Measurements from ENCODE around the gene EIF4B. TPM values are rescaled to one million over a fixed set of nuclear protein-coding genes. Genes with fewer than 3 reads are reported as not detected.

EIF4B gene
- total and polyA plus RNA-seq, 2 of the 13 experiments (the other 11 are each of a cell fraction or from before 2014, with no cell fraction given) = 416 to 548 TPM

GRCh38 chr12:53005986-53006809 is at the start of gene EIF4B (continued):
- TF ChIP-seq, protein P1, sequence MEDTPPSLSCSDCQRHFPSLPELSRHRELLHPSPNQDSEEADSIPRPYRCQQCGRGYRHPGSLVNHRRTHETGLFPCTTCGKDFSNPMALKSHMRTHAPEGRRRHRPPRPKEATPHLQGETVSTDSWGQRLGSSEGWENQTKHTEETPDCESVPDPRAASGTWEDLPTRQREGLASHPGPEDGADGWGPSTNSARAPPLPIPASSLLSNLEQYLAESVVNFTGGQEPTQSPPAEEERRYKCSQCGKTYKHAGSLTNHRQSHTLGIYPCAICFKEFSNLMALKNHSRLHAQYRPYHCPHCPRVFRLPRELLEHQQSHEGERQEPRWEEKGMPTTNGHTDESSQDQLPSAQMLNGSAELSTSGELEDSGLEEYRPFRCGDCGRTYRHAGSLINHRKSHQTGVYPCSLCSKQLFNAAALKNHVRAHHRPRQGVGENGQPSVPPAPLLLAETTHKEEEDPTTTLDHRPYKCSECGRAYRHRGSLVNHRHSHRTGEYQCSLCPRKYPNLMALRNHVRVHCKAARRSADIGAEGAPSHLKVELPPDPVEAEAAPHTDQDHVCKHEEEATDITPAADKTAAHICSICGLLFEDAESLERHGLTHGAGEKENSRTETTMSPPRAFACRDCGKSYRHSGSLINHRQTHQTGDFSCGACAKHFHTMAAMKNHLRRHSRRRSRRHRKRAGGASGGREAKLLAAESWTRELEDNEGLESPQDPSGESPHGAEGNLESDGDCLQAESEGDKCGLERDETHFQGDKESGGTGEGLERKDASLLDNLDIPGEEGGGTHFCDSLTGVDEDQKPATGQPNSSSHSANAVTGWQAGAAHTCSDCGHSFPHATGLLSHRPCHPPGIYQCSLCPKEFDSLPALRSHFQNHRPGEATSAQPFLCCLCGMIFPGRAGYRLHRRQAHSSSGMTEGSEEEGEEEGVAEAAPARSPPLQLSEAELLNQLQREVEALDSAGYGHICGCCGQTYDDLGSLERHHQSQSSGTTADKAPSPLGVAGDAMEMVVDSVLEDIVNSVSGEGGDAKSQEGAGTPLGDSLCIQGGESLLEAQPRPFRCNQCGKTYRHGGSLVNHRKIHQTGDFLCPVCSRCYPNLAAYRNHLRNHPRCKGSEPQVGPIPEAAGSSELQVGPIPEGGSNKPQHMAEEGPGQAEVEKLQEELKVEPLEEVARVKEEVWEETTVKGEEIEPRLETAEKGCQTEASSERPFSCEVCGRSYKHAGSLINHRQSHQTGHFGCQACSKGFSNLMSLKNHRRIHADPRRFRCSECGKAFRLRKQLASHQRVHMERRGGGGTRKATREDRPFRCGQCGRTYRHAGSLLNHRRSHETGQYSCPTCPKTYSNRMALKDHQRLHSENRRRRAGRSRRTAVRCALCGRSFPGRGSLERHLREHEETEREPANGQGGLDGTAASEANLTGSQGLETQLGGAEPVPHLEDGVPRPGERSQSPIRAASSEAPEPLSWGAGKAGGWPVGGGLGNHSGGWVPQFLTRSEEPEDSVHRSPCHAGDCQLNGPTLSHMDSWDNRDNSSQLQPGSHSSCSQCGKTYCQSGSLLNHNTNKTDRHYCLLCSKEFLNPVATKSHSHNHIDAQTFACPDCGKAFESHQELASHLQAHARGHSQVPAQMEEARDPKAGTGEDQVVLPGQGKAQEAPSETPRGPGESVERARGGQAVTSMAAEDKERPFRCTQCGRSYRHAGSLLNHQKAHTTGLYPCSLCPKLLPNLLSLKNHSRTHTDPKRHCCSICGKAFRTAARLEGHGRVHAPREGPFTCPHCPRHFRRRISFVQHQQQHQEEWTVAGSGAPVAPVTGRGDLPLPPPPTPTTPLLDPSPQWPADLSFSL (CRISPR knock-in tag; IDR thresholded peaks at IDR 0.05) = no peak
- TF ChIP-seq PHF8 (CRISPR knock-in tag; IDR thresholded peaks at IDR 0.05) (peak; percentile 77), ZNF235 (CRISPR knock-in tag; IDR thresholded peaks at IDR 0.05; ENCODE audit: borderline replicate concordance) (peak; percentile 87; the same call in 1 of the 2 replicates), TRIM22 (IDR thresholded peaks at IDR 0.05) (no peak), ZHX1 (CRISPR knock-in tag; IDR thresholded peaks at IDR 0.05; ENCODE audit: low read depth) (peak; percentile 91; the same call in 1 of the 2 replicates), SALL1 (CRISPR knock-in tag; IDR thresholded peaks at IDR 0.05) (peak; percentile 68), ZFX (CRISPR knock-in tag; IDR thresholded peaks at IDR 0.05; ENCODE audit: low read depth) (0 out of 2 replicates have a peak, but pooled peaks have one; percentile 37), SMC3 (IDR thresholded peaks at IDR 0.05; ENCODE audit: low read length) (no peak), ZMYM2 (CRISPR knock-in tag; IDR thresholded peaks at IDR 0.05) (no peak), ZNF20 (CRISPR knock-in tag; IDR thresholded peaks at IDR 0.05) (no peak)
- TF ChIP-seq, protein P2, sequence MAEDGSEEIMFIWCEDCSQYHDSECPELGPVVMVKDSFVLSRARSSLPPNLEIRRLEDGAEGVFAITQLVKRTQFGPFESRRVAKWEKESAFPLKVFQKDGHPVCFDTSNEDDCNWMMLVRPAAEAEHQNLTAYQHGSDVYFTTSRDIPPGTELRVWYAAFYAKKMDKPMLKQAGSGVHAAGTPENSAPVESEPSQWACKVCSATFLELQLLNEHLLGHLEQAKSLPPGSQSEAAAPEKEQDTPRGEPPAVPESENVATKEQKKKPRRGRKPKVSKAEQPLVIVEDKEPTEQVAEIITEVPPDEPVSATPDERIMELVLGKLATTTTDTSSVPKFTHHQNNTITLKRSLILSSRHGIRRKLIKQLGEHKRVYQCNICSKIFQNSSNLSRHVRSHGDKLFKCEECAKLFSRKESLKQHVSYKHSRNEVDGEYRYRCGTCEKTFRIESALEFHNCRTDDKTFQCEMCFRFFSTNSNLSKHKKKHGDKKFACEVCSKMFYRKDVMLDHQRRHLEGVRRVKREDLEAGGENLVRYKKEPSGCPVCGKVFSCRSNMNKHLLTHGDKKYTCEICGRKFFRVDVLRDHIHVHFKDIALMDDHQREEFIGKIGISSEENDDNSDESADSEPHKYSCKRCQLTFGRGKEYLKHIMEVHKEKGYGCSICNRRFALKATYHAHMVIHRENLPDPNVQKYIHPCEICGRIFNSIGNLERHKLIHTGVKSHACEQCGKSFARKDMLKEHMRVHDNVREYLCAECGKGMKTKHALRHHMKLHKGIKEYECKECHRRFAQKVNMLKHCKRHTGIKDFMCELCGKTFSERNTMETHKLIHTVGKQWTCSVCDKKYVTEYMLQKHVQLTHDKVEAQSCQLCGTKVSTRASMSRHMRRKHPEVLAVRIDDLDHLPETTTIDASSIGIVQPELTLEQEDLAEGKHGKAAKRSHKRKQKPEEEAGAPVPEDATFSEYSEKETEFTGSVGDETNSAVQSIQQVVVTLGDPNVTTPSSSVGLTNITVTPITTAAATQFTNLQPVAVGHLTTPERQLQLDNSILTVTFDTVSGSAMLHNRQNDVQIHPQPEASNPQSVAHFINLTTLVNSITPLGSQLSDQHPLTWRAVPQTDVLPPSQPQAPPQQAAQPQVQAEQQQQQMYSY (CRISPR knock-in tag; IDR thresholded peaks at IDR 0.05) = no peak
- TF ChIP-seq, protein P3, sequence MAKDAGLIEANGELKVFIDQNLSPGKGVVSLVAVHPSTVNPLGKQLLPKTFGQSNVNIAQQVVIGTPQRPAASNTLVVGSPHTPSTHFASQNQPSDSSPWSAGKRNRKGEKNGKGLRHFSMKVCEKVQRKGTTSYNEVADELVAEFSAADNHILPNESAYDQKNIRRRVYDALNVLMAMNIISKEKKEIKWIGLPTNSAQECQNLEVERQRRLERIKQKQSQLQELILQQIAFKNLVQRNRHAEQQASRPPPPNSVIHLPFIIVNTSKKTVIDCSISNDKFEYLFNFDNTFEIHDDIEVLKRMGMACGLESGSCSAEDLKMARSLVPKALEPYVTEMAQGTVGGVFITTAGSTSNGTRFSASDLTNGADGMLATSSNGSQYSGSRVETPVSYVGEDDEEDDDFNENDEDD (CRISPR knock-in tag; IDR thresholded peaks at IDR 0.05; ENCODE audit: borderline replicate concordance) = peak; percentile 93
